Cardiac fibroblast (primary cell): Measurements from ENCODE around the gene SORBS2.

Experiments used
- DNase-seq, 2 donors: peaks; one replicate each; pipeline versions ENCODE4 v3.0.0 to v3.0.0-alpha.2; 2010; ENCODE audit warnings: low read depth in 2 of 2
- H3K4me3 ChIP-seq, 2 donors: replicated peaks in 1 of 2; 1 replicate in 1 of 2; 2 replicates in 1 of 2; pipeline ENCODE4 v1.5.1; 2011; ENCODE audit warnings: low read depth in 2 of 2, low read length in 2 of 2, mild to moderate bottlenecking in 2 of 2, moderate library complexity in 1 of 2
- TF ChIP-seq, protein P1 (sequence below): IDR thresholded peaks from one replicate; pipeline ENCODE4 v1.5.1; 2011; ENCODE audit warnings: low read depth, mild to moderate bottlenecking, low read length, inconsistent platforms

Gene SORBS2

DNA sequence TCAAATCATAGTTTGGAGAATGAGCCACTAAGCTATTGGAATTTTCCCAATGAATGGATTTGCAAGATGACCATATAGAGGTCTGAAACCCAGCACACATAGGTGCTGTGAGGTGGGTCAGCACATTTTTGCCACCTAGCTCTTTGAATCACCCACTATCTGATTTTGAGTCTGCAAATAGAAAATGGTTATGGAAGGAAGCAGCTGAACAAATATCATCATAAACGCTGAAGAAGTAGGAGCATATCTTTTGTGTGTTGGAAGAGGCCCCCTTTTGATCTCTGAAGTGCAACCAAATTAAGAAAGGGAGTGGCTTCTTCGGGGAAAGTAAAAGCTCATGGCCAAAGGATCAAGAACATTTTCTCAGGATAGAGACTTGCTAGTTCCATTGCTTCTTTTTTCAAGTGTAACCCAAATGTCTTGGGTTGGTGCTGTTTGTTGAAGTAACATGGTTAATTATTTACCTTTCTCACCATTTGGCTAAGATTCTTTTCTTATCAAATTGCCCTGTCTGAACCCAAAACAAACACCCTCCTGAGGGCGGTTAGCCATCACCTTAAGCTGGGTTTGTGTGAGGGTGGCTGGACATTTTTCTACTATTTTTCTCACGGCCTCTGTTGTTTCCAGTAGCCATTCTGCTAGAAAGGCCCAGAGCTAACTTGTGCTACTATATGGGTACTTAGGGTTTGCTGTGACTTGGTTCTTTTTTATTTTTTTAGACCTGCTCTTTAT lies 18.4 kb upstream of the SORBS2 start:
- TF ChIP-seq, protein P1, sequence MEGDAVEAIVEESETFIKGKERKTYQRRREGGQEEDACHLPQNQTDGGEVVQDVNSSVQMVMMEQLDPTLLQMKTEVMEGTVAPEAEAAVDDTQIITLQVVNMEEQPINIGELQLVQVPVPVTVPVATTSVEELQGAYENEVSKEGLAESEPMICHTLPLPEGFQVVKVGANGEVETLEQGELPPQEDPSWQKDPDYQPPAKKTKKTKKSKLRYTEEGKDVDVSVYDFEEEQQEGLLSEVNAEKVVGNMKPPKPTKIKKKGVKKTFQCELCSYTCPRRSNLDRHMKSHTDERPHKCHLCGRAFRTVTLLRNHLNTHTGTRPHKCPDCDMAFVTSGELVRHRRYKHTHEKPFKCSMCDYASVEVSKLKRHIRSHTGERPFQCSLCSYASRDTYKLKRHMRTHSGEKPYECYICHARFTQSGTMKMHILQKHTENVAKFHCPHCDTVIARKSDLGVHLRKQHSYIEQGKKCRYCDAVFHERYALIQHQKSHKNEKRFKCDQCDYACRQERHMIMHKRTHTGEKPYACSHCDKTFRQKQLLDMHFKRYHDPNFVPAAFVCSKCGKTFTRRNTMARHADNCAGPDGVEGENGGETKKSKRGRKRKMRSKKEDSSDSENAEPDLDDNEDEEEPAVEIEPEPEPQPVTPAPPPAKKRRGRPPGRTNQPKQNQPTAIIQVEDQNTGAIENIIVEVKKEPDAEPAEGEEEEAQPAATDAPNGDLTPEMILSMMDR: no peak
- no peak for DNase-seq

DNA sequence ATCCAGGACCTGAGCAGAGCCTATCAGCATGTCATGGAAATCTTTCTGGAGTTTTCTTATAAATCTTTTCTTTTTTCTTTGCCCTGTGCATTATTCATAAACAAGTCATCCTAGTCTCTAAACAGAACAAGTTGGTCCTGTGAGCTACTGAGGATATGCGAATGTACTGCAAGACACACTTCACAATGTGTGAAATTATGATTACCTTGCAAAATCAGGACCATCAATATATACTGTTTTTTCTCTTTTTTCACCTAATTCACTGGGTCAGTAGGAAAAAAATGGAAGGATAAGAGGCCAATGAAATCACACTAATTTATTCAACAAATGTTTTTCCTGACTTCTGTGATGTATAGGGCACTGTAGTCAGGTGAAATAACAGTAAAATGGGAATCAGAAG lies 14.4 kb upstream of the SORBS2 start:
- no peak overlapping the region for H3K4me3 ChIP-seq
- TF ChIP-seq, protein P1: no peak
- no peak for DNase-seq

More for the DNA sequence above, 18.4 kb upstream of the SORBS2 start:
- H3K4me3 ChIP-seq: no peak overlapping the region

DNA sequence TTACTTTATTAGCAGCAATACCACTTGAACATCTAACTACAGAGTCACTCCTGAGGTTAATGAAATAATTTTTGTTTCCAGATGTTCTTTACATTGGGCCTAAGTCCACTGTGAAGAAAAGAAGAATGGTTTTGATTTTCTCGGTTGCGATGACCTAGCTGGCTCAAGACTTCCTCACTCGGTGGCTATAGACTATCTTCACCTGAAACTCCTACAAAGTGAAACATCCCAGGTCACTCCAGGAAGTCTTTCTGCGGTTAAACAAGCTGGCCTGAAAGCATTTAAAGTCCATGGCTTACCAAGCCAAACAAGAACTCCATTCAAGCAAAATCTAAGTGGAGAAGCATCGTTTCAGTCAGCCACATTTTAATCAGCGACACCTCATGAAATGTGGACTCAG lies 13.7 kb upstream of the SORBS2 start:
- no peak overlapping the region for H3K4me3 ChIP-seq
- TF ChIP-seq, protein P1: no peak
- no peak for DNase-seq

DNA sequence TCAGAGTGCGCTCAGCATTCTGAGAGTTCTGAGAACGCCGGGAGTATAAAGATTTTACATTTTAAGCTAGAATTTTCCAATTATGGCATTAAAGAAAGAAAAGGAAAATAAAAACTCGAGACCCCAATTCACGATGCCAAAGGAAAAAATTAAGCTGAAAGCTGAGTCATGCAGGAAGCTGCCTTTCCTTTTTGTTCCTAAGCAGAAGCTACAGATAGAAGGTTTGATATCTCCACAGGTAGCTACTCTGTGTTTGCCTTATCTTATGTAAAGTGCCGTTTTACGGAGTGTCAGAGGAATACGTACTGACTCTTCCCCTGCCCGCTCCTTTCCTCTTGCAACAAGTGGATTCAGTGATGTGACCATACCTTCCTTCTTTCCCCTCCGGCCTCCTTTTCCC lies 10.8 kb upstream of the SORBS2 start:
- DNase-seq: no peak
- no peak overlapping the region for H3K4me3 ChIP-seq
- TF ChIP-seq, protein P1: no peak

DNA sequence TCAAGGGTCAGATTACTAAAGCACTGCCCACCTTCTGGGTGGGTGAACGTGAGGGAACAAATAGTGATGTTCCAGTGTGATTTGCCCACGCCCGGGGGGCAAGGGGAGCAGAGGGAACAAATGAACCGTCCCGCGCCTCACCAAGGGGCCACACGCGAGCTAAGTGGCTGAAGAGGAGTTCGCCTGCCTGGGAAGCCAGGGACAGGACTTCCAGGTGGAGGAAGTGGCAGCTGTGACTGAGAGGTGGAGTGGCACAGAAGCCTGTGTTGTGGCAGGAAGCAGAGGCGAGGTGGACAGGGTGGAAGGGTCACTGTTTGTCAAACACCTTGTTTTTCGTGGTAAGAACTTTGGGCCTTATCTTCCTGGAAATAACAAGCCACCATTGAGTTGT lies 9.0 kb upstream of the SORBS2 start:
- no peak overlapping the region for H3K4me3 ChIP-seq
- DNase-seq: no peak
- TF ChIP-seq, protein P1: no peak

DNA sequence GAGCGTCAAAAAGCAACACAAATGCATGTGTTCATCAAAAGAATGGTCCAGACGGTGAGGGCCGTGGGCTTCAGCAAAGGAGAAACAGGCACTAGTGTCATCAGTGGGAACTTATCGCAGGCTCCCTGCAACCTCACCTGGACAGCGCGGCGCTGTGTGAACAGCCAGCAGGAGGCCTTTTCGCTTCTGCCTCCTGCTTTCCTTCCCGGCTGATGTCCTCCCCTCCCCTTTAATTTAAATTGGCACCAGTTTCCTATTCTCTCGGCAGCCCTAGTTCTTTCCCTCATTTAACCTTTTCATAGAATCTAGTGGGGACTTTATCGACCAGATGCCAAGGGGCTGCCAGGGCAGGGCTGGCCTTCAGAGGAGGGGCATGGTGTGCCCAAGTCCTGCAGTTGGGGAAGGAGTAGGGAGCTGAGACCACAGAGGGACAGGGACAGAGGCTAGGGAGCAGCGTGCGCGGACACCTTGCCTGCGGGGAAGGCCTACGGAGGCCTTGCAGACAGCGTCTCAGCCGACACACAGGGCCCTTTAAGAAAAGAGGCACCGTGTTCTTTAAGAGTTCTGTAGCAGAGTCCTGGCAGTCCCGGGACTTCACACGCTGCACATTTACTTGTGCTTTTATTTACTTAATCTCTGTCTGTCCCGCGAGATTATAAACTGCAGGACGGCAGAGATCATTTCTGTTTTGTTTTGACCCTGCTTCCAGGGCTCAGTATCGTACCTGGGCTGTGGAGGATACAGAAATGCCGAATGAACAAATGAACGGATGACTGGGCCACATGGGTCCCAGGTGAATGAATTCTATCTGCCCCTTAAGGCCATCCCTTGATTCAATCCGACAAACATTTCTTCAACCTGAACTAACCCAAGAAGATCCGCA lies 8.4 kb upstream of the SORBS2 start:
- DNase-seq: no peak
- TF ChIP-seq, protein P1: no peak
- no peak overlapping the region for H3K4me3 ChIP-seq
